ENCODE data around the gene ELOA. TPM values are rescaled to one million over a fixed set of nuclear protein-coding genes. Genes with fewer than 3 reads are reported as not detected.
"Not testable (repeated sequence)": the region's sequence is repeated elsewhere in the genome, so short reads cannot be mapped to it uniquely, and the experiment has no call there.

ELOA gene
- total RNA-seq, 2 experiments from 2014 or later = 29.7 to 29.9 TPM

- POLR2A ChIA-PET = interaction anchor here (1.5 to 11.8 kb wide), 2 partner anchors 21 to 137 kb away, joined by 3 to 168 read pairs; partner anchors contain the start of genes GALE and LYPLA2
- Mint-ChIP-seq H3K4me1 (ENCODE audit: low read depth) (peaks cover 37% of the 10 kb centered on the region), H3K9me3 (no peaks in the 10 kb centered on the region), H3K27ac (no peak overlapping the region), H3K36me3 (ENCODE audit: low read depth) (peaks cover 4% of the 10 kb centered on the region), H3K27me3 (no peaks in the 10 kb centered on the region), H3K4me3 (no peak overlapping the region)
- no peak for ATAC-seq
- intact Hi-C loops (cut with micrococcal nuclease) = no loop called here
- DNase-seq = peak; percentile 26
- CTCF ChIA-PET = interaction anchor here (0.8 to 3.1 kb wide), 4 partner anchors 21 to 142 kb away, joined by 3 to 13 read pairs (median 3); no protein-coding TSS in a partner anchor
- TF ChIP-seq, protein P1, sequence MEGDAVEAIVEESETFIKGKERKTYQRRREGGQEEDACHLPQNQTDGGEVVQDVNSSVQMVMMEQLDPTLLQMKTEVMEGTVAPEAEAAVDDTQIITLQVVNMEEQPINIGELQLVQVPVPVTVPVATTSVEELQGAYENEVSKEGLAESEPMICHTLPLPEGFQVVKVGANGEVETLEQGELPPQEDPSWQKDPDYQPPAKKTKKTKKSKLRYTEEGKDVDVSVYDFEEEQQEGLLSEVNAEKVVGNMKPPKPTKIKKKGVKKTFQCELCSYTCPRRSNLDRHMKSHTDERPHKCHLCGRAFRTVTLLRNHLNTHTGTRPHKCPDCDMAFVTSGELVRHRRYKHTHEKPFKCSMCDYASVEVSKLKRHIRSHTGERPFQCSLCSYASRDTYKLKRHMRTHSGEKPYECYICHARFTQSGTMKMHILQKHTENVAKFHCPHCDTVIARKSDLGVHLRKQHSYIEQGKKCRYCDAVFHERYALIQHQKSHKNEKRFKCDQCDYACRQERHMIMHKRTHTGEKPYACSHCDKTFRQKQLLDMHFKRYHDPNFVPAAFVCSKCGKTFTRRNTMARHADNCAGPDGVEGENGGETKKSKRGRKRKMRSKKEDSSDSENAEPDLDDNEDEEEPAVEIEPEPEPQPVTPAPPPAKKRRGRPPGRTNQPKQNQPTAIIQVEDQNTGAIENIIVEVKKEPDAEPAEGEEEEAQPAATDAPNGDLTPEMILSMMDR (IDR thresholded peaks at IDR 0.05) = no peak
Observed at GRCh38 chr1:23774174-23774880, 31.1 kb downstream of the ELOA start.

GRCh38 chr1:23776217-23776616, 32.9 kb downstream of the ELOA start:
- DNase-seq (no peak), ATAC-seq (no peak)
- Mint-ChIP-seq H3K27me3 (no peaks in the 10 kb centered on the region), H3K4me1 (ENCODE audit: low read depth) (peaks cover 48% of the 10 kb centered on the region), H3K4me3 (peak overlapping the region; percentile 97), H3K36me3 (ENCODE audit: low read depth) (peaks cover 12% of the 10 kb centered on the region), H3K9me3 (no peaks in the 10 kb centered on the region), H3K27ac (no peak overlapping the region)
- TF ChIP-seq, protein P1 (IDR thresholded peaks at IDR 0.05) = no peak
- ChIA-PET CTCF (interaction anchor here (1.1 to 6.7 kb wide), 3 partner anchors 35 to 140 kb away, joined by 3 to 42 read pairs (median 13); no protein-coding TSS in a partner anchor), POLR2A (interaction anchor here (11.8 kb wide), 1 partner anchor 19 kb away, joined by 168 read pairs; the partner anchor contains the start of genes GALE and LYPLA2)
- intact Hi-C loops (cut with micrococcal nuclease) = no loop called here

GRCh38 chr1:23777979-23778814, 34.9 kb downstream of the ELOA start, which contains the start of gene PITHD1:
PITHD1 (plus strand) TSS chr1:23778418; CDS start chr1:23778516, 98 bp downstream.
- Mint-ChIP-seq H3K27me3 (no peaks in the 10 kb centered on the region), H3K9me3 (no peaks in the 10 kb centered on the region), H3K4me3 (peak within 1 kb of the TSS; percentile 97), H3K27ac (peak within 1 kb of the TSS; percentile 97), H3K36me3 (ENCODE audit: low read depth) (peaks cover 16% of the 10 kb centered on the region), H3K4me1 (ENCODE audit: low read depth) (peaks cover 47% of the 10 kb centered on the region)
- ATAC-seq = peak; percentile 91
- DNase-seq = peak; percentile 83
- TF ChIP-seq, protein P1 (IDR thresholded peaks at IDR 0.05) = no peak
- intact Hi-C loops (cut with micrococcal nuclease) = no loop called here
- CTCF ChIA-PET = interaction anchor here (0.9 to 6.7 kb wide), 8 partner anchors 14 to 250 kb away, joined by 3 to 42 read pairs (median 4); partner anchors contain the start of genes FUCA1 and RPL11
- POLR2A ChIA-PET = interaction anchor here (0.6 to 11.8 kb wide), 11 partner anchors 10 to 220 kb away, joined by 3 to 168 read pairs (median 3); partner anchors contain the start of genes GALE, HMGCL, LYPLA2 and PNRC2

- Mint-ChIP-seq H3K4me1 (ENCODE audit: low read depth) (peaks cover 36% of the 10 kb centered on the region), H3K27me3 (no peaks in the 10 kb centered on the region), H3K4me3 (peak overlapping the region; percentile 97), H3K36me3 (ENCODE audit: low read depth) (peaks cover 20% of the 10 kb centered on the region), H3K27ac (peak overlapping the region; percentile 80), H3K9me3 (no peaks in the 10 kb centered on the region)
- TF ChIP-seq, protein P1 (IDR thresholded peaks at IDR 0.05) = no peak
- intact Hi-C loops (cut with micrococcal nuclease) = no loop called here
- POLR2A ChIA-PET = interaction anchor here (0.5 to 11.8 kb wide), 5 partner anchors 15 to 180 kb away, joined by 3 to 168 read pairs (median 3); partner anchors contain the start of genes GALE, HMGCL, LYPLA2 and PNRC2
- ATAC-seq = no peak
- DNase-seq = no peak
- CTCF ChIA-PET = interaction anchor here (1.0 to 6.7 kb wide), 8 partner anchors 9 to 137 kb away, joined by 3 to 42 read pairs (median 6); partner anchors contain the start of gene RPL11
Observed at GRCh38 chr1:23779826-23780371, 36.6 kb downstream of the ELOA start.

DNA sequence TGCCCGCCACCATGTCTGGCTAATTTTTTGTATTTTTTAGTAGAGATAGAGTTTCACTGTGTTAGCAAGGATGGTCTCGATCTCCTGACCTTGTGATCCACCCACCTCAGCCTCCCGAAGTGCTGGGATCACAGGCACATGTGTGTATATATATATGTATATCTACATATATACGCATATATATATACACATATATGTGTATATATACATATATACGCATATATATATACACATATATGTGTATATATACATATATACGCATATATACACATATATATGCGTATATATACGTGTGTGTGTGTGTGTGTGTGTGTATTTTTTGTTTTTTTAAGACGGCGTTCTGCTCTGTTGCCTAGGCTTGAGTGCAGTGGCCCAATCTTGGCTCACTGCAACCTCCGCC, 39.9 kb downstream of the ELOA start:
- CTCF ChIA-PET = interaction anchor here (1.1 to 1.8 kb wide), 3 partner anchors 11 to 28 kb away, joined by 3 to 8 read pairs (median 3); no protein-coding TSS in a partner anchor
- H3K4me1 Mint-ChIP-seq (ENCODE audit: low read depth) = peaks cover 19% of the 10 kb centered on the region
- H3K36me3 Mint-ChIP-seq (ENCODE audit: low read depth) = peaks cover 45% of the 10 kb centered on the region
- intact Hi-C loops (cut with micrococcal nuclease); H3K4me3 Mint-ChIP-seq; H3K27ac Mint-ChIP-seq; DNase-seq; H3K9me3 Mint-ChIP-seq; ATAC-seq; H3K27me3 Mint-ChIP-seq: not testable (repeated sequence)
- POLR2A ChIA-PET = interaction anchor here (11.8 kb wide), 1 partner anchor 12 kb away, joined by 168 read pairs; the partner anchor contains the start of genes GALE and LYPLA2
